SK-N-SH treated with all-trans-retinoic acid at 6 μM for 48 hours (cell line): ENCODE measurements around the gene TPRG1.

Experiments used
- ATAC-seq: fragments of 200-7000 bp; cut with Tn5 transposase; 3 replicates; pipeline ENCODE4 v1.9.1; 2020; ENCODE audit warnings: mild to moderate bottlenecking, moderate library complexity
- ARNTL ChIP-seq: fragments of 450-650 bp; formaldehyde crosslinking; IDR thresholded peaks from 2 replicates; pipeline ENCODE4 v1.5.0; 2020; ENCODE audit warnings: low read depth, mild to moderate bottlenecking, moderate library complexity, borderline replicate concordance
- BACH2 ChIP-seq: fragments of 250-450 bp; sonication (Bioruptor Pico); IDR thresholded peaks from 2 replicates; pipeline ENCODE4 v1.9.0; 2021; ENCODE audit warnings: mild to moderate bottlenecking, borderline replicate concordance
- CREB5 ChIP-seq: fragments of 250-450 bp; sonication (Bioruptor Pico); IDR thresholded peaks from 2 replicates; pipeline ENCODE4 v1.5.1; 2020; ENCODE audit warnings: low read depth, mild to moderate bottlenecking, moderate library complexity
- CSDC2 ChIP-seq: fragments of 250-450 bp; sonication (Bioruptor Pico); IDR thresholded peaks from 2 replicates; pipeline ENCODE4 v1.5.0; 2020; ENCODE audit warnings: mild to moderate bottlenecking, moderate library complexity
- GLIS3 ChIP-seq: fragments of 250-450 bp; sonication (Bioruptor Pico); IDR thresholded peaks from 2 replicates; pipeline ENCODE4 v1.5.0; 2020; ENCODE audit warnings: mild to moderate bottlenecking, moderate library complexity
- ISL1 ChIP-seq: fragments of 250-450 bp; sonication (Bioruptor Pico); IDR thresholded peaks from 2 replicates; pipeline ENCODE4 v2.1.2; 2022; ENCODE audit warnings: mild to moderate bottlenecking, moderate library complexity
- OSR1 ChIP-seq: fragments of 250-450 bp; sonication (Bioruptor Pico); IDR thresholded peaks from 2 replicates; pipeline ENCODE4 v1.8.0; 2022; ENCODE audit warnings: moderate library complexity, mild to moderate bottlenecking, inconsistent platforms
- PATZ1 ChIP-seq: fragments of 250-450 bp; sonication (Bioruptor Pico); IDR thresholded peaks from 2 replicates; pipeline ENCODE4 v1.8.0; 2020; ENCODE audit warnings: mild to moderate bottlenecking, moderate library complexity, borderline replicate concordance
- POU6F1 ChIP-seq: fragments of 250-450 bp; sonication (Bioruptor Pico); IDR thresholded peaks from 2 replicates; pipeline ENCODE4 v1.8.0; 2021; ENCODE audit warnings: low read depth, mild to moderate bottlenecking, moderate library complexity, borderline replicate concordance
- PPARA ChIP-seq: fragments of 250-450 bp; sonication (Bioruptor Pico); IDR thresholded peaks from 2 replicates; pipeline ENCODE4 v1.5.0; 2020; ENCODE audit warnings: mild to moderate bottlenecking, borderline replicate concordance
- RARB ChIP-seq: fragments of 250-450 bp; sonication (Bioruptor Pico); IDR thresholded peaks from 2 replicates; pipeline ENCODE4 v1.8.0; 2021; ENCODE audit warnings: mild to moderate bottlenecking, moderate library complexity
- SNAI2 ChIP-seq: fragments of 250-450 bp; sonication (Bioruptor Pico); IDR thresholded peaks from 2 replicates; pipeline ENCODE4 v1.5.0; 2020; ENCODE audit warnings: mild to moderate bottlenecking, moderate library complexity
- TCF4 ChIP-seq: fragments of 250-450 bp; sonication (Bioruptor Pico); IDR thresholded peaks from 2 replicates; pipeline ENCODE4 v1.8.0; 2021; ENCODE audit warnings: mild to moderate bottlenecking, moderate library complexity, borderline replicate concordance
- TOX ChIP-seq: fragments of 250-450 bp; sonication (Bioruptor Pico); IDR thresholded peaks from 2 replicates; pipeline ENCODE4 v1.8.0; 2021; ENCODE audit warnings: mild to moderate bottlenecking, moderate library complexity, borderline replicate concordance
- TSHZ2 ChIP-seq: fragments of 250-450 bp; sonication (Bioruptor Pico); IDR thresholded peaks from 2 replicates; pipeline ENCODE4 v1.5.0; 2020; ENCODE audit warnings: mild to moderate bottlenecking, moderate library complexity
- ZC3H10 ChIP-seq: fragments of 250-450 bp; sonication (Bioruptor Pico); IDR thresholded peaks from 2 replicates; pipeline ENCODE4 v1.5.1; 2021; ENCODE audit warnings: mild to moderate bottlenecking, moderate library complexity
- ZFP3 ChIP-seq: fragments of 250-450 bp; sonication (Bioruptor Pico); IDR thresholded peaks from 2 replicates; pipeline ENCODE4 v1.5.0; 2020; ENCODE audit warnings: mild to moderate bottlenecking, moderate library complexity
- ZFP30 ChIP-seq: fragments of 450-650 bp; formaldehyde crosslinking; IDR thresholded peaks from 2 replicates; pipeline ENCODE4 v1.5.0; 2022; ENCODE audit warnings: mild to moderate bottlenecking, moderate library complexity
- ZNF70 ChIP-seq: fragments of 450-650 bp; formaldehyde crosslinking; IDR thresholded peaks from 2 replicates; pipeline ENCODE4 v1.5.0; 2020; ENCODE audit warnings: mild to moderate bottlenecking, moderate library complexity
- ZNF8 ChIP-seq: fragments of 450-650 bp; formaldehyde crosslinking; IDR thresholded peaks from 2 replicates; pipeline ENCODE4 v1.5.0; 2020; ENCODE audit warnings: mild to moderate bottlenecking, moderate library complexity

The TPRG1 gene

GRCh38 chr3:189225431-189225830 lies 53.7 kb downstream of the TPRG1 start:
- TF ChIP-seq SNAI2 (CRISPR knock-in tag) (no peak), ZFP30 (CRISPR knock-in tag) (no peak)
- ATAC-seq = no peak

GRCh38 chr3:189227249-189227648 lies 55.5 kb downstream of the TPRG1 start:
- ATAC-seq = no peak; the same call in 2 of the 3 replicates
- TF ChIP-seq ZFP30 (CRISPR knock-in tag) = no peak
- no peak for TF ChIP-seq CREB5 (CRISPR knock-in tag)
- no peak for TF ChIP-seq POU6F1 (CRISPR knock-in tag)
- no peak for TF ChIP-seq GLIS3 (CRISPR knock-in tag)
- no peak for TF ChIP-seq PPARA (CRISPR knock-in tag)
- no peak for TF ChIP-seq TCF4 (CRISPR knock-in tag)
- no peak for TF ChIP-seq TSHZ2 (CRISPR knock-in tag)
- no peak for TF ChIP-seq PATZ1
- TF ChIP-seq BACH2 (CRISPR knock-in tag) = no peak
- TF ChIP-seq ZNF70 (CRISPR knock-in tag) = no peak
- no peak for TF ChIP-seq ZC3H10
- TF ChIP-seq OSR1 (CRISPR knock-in tag) = no peak
- no peak for TF ChIP-seq CSDC2 (CRISPR knock-in tag)
- TF ChIP-seq ARNTL (CRISPR knock-in tag) = no peak

GRCh38 chr3:189229196-189229828 lies 57.5 kb downstream of the TPRG1 start:
- no peak for ATAC-seq
- no peak for TF ChIP-seq GLIS3 (CRISPR knock-in tag)
- no peak for TF ChIP-seq CREB5 (CRISPR knock-in tag)
- TF ChIP-seq TOX (CRISPR knock-in tag) = no peak
- no peak for TF ChIP-seq TSHZ2 (CRISPR knock-in tag)
- no peak for TF ChIP-seq PATZ1
- TF ChIP-seq RARB (CRISPR knock-in tag) = no peak
- no peak for TF ChIP-seq ISL1
- TF ChIP-seq TCF4 (CRISPR knock-in tag) = no peak
- no peak for TF ChIP-seq SNAI2 (CRISPR knock-in tag)
- no peak for TF ChIP-seq CSDC2 (CRISPR knock-in tag)
- TF ChIP-seq POU6F1 (CRISPR knock-in tag) = no peak
- TF ChIP-seq ZFP3 (CRISPR knock-in tag) = no peak
- no peak for TF ChIP-seq ZNF70 (CRISPR knock-in tag)
- no peak for TF ChIP-seq ZFP30 (CRISPR knock-in tag)
- TF ChIP-seq ZNF8 (CRISPR knock-in tag) = no peak
- TF ChIP-seq OSR1 (CRISPR knock-in tag) = no peak
